GM12878 (cell line): ENCODE measurements around the gene SOS1. TPM values are rescaled to one million over a fixed set of nuclear protein-coding genes. Genes with fewer than 3 reads are reported as not detected.

Source experiments
- ATAC-seq: fragments of 200-7000 bp; cut with Tn5 transposase; 3 replicates; pipeline ENCODE4 v1.9.1; 2020; ENCODE audit warnings: mild to moderate bottlenecking, moderate library complexity
- BruUV-seq: library from RNA; stranded (reverse); fragments of 400-500 nt; replicated peaks from 2 replicates; lab custom pipeline; 2021; lab: Mats Ljungman, UMichigan
- CTCF ChIA-PET: fragments of 300-600 bp; sonication (Branson Sonifier 250); formaldehyde crosslinking; extraction: SDS; loops from one replicate; lab custom pipeline; 2021; ENCODE audit warnings: inconsistent platforms; lab: Yijun Ruan, JAX
- POLR2A ChIA-PET: fragments of 350-600 bp; formaldehyde crosslinking; extraction: SDS; loops from one replicate; lab custom pipeline; 2021; ENCODE audit warnings: inconsistent platforms; lab: Charles Lee
- RAD21 ChIA-PET: fragments of 300-600 bp; sonication (Branson Sonifier 250); formaldehyde crosslinking; loops from one replicate; lab custom pipeline; 2023; ENCODE audit warnings: antibody characterized with exemption; ENCODE audit not compliant: unreplicated experiment; lab: Charles Lee
- SMC1A ChIA-PET: fragments of 300-600 bp; sonication (Branson Sonifier 250); formaldehyde crosslinking; loops from one replicate; lab custom pipeline; 2023; ENCODE audit not compliant: unreplicated experiment, uncharacterized antibody; lab: Charles Lee
- DNase-seq: peaks from one replicate; pipeline ENCODE4 v3.0.0-alpha.2; 2011; ENCODE audit warnings: low read depth, low spot score
- FAIRE-seq: peaks from 3 replicates; lab custom pipeline; 2011; peaks lifted over from hg19 to GRCh38; lab: Jason Lieb, UNC
- H2AFZ ChIP-seq: 2 replicates; pipeline ENCODE4 v1.6.0; 2011; ENCODE audit warnings: low read depth, low read length, control low read depth; ENCODE audit not compliant: control insufficient read depth
- H3K27ac ChIP-seq: 2 replicates; pipeline ENCODE4 v1.5.1; 2011; ENCODE audit warnings: control low read depth; ENCODE audit not compliant: control insufficient read depth, insufficient read depth
- H3K27me3 ChIP-seq, 2 experiments: replicated peaks in 1 of 2; 2 replicates each; pipeline versions ENCODE4 v1.6.0 to v1.6.1; 2011; ENCODE audit warnings: low read length in 1 of 2; ENCODE audit not compliant: control insufficient read depth in 2 of 2, insufficient read depth in 2 of 2
- H3K36me3 ChIP-seq, 2 experiments: 2 replicates each; pipeline ENCODE4 v1.5.1; 2011; ENCODE audit warnings: low read length in 1 of 2; ENCODE audit not compliant: control insufficient read depth in 2 of 2, insufficient read depth in 2 of 2
- H3K4me1 ChIP-seq: 2 replicates; pipeline ENCODE4 v1.6.1; 2011; ENCODE audit warnings: mild to moderate bottlenecking, low read length, moderate library complexity, mixed read lengths; ENCODE audit not compliant: control insufficient read depth, insufficient read depth
- H3K4me2 ChIP-seq: 2 replicates; pipeline ENCODE4 v1.6.0; 2011; ENCODE audit warnings: control low read depth; ENCODE audit not compliant: control insufficient read depth, insufficient read depth
- H3K4me3 ChIP-seq: fragments of 200-600 bp; sonication (generic); 2 replicates; pipeline ENCODE4 v1.5.1; 2016
- H3K79me2 ChIP-seq: 2 replicates; pipeline ENCODE4 v1.6.0; 2011; ENCODE audit warnings: low read length; ENCODE audit not compliant: control insufficient read depth, insufficient read depth
- H3K9ac ChIP-seq: 2 replicates; pipeline ENCODE4 v1.8.0; 2011; ENCODE audit warnings: low read length, control low read depth, mixed read lengths; ENCODE audit not compliant: control insufficient read depth, insufficient read depth
- H3K9me3 ChIP-seq: replicated peaks from 3 replicates; pipeline ENCODE4 v1.5.1; 2011; ENCODE audit warnings: mild to moderate bottlenecking, low read length; ENCODE audit not compliant: control insufficient read depth, insufficient read depth
- H4K20me1 ChIP-seq: 2 replicates; pipeline ENCODE4 v1.6.0; 2011; ENCODE audit not compliant: control insufficient read depth, insufficient read depth
- GATAD2B ChIP-seq: fragments of 450-650 bp; conservative IDR thresholded peaks from 2 replicates; pipeline ENCODE4 v1.6.1; 2017; ENCODE audit warnings: low read depth, mild to moderate bottlenecking, moderate library complexity
- MYB ChIP-seq: fragments of 150-350 bp; IDR thresholded peaks from 2 replicates; pipeline ENCODE4 v1.6.1; 2014; ENCODE audit warnings: mild to moderate bottlenecking, low read depth, low read length, borderline replicate concordance
- NBN ChIP-seq: fragments of 450-650 bp; IDR thresholded peaks from 2 replicates; pipeline ENCODE4 v1.6.1; 2016
- NFXL1 ChIP-seq: fragments of 450-650 bp; IDR thresholded peaks from 2 replicates; pipeline ENCODE4 v1.6.1; 2017; ENCODE audit warnings: antibody characterized with exemption, mild to moderate bottlenecking, borderline replicate concordance
- PAX5 ChIP-seq: IDR thresholded peaks from 2 replicates; pipeline ENCODE4 v1.6.1; 2011; ENCODE audit warnings: low read depth, low read length, borderline replicate concordance
- PBX3 ChIP-seq: IDR thresholded peaks from 2 replicates; pipeline ENCODE4 v1.6.1; 2011; ENCODE audit warnings: mild to moderate bottlenecking, low read depth, low read length, moderate library complexity; ENCODE audit not compliant: insufficient replicate concordance
- RELA ChIP-seq: fragments of 450-650 bp; IDR thresholded peaks from 2 replicates; pipeline ENCODE4 v1.8.0; 2014; ENCODE audit warnings: borderline replicate concordance; ENCODE audit not compliant: partially characterized antibody
- SUPT20H ChIP-seq: IDR thresholded peaks from 2 replicates; pipeline ENCODE4 v1.6.1; 2011; ENCODE audit warnings: low read depth, mild to moderate bottlenecking, low read length, moderate library complexity, borderline replicate concordance; ENCODE audit not compliant: control insufficient read depth
- SUZ12 ChIP-seq: fragments of 200-600 bp; sonication (generic); IDR thresholded peaks from one replicate; pipeline ENCODE4 v1.6.1; 2018; ENCODE audit warnings: antibody characterized with exemption, mild to moderate bottlenecking; ENCODE audit not compliant: unreplicated experiment
- ZBED1 ChIP-seq: IDR thresholded peaks from 2 replicates; pipeline ENCODE4 v1.6.1; 2016; ENCODE audit warnings: borderline replicate concordance
- ZZZ3 ChIP-seq: IDR thresholded peaks from 2 replicates; pipeline ENCODE4 v1.6.1; 2011; ENCODE audit warnings: low read depth; ENCODE audit not compliant: control insufficient read depth, insufficient read length
- WGBS: methylation state at CpG from one replicate; pipeline ENCODE4 v1.1.6; 2016; ENCODE audit warnings: low lambda C conversion rate; ENCODE audit not compliant: insufficient replicate concordance, insufficient coverage; ENCODE audit errors: missing lambda C conversion rate; 5-methylcytosine and 5-hydroxymethylcytosine counted together
- in situ Hi-C: fragments of 300-500 bp; cut with MboI; formaldehyde crosslinking; loops from 9 replicates; pipeline ENCODE4 v1.14.3; 2018; ENCODE audit warnings: mixed read lengths
- intact Hi-C: fragments of 100-400 bp; cut with micrococcal nuclease; formaldehyde crosslinking; loops from one replicate; pipeline ENCODE4 v1.14.2; 2022; ENCODE audit not compliant: unreplicated experiment
- polyA plus RNA-seq, 11 experiments: library from polyadenylated mRNA; depleted of rRNA in 4 of 11; unstranded in 6 of 11; stranded (reverse) in 5 of 11; fragments of >200 nt; fragmentation: Nextera tagmentation in 4 of 11; fragmentation: Illumina TruSeq in 1 of 11; extraction: Ambion mirVana in 4 of 11; extraction: Trizol in 1 of 11; gene quantifications; 1 replicate in 1 of 11; 2 replicates in 10 of 11; pipeline versions ENCODE4 v1.2.1 to v1.2.3, GENCODE V29; 2011 to 2016; ENCODE audit warnings: inconsistent platforms in 2 of 11, missing spikeins in 2 of 11, low read depth in 1 of 11
- total RNA-seq, 4 experiments: library from RNA; depleted of rRNA in 3 of 4; stranded (reverse); fragments of >200 nt in 3 of 4; fragmentation: Illumina TruSeq in 1 of 4; extraction: Trizol in 1 of 4; gene quantifications; 2 replicates each; pipeline versions ENCODE4 v1.2.1 to v1.2.3, GENCODE V29; 2013 to 2021
- TF ChIP-seq, protein P1 (sequence below): fragments of 450-650 bp; IDR thresholded peaks from 2 replicates; pipeline ENCODE4 v1.6.1; 2016; ENCODE audit warnings: mild to moderate bottlenecking
- TF ChIP-seq, protein P2 (sequence below): IDR thresholded peaks from 2 replicates; pipeline ENCODE4 v1.6.1; 2012; ENCODE audit warnings: low read depth, low read length, improper control_type of control experiment

Gene SOS1
- total and polyA plus RNA-seq, 10 of the 15 experiments (the other 5 are each of a cell fraction or from before 2014, with no cell fraction given): 2.1 to 24.1 (median 8.5) TPM

DNA sequence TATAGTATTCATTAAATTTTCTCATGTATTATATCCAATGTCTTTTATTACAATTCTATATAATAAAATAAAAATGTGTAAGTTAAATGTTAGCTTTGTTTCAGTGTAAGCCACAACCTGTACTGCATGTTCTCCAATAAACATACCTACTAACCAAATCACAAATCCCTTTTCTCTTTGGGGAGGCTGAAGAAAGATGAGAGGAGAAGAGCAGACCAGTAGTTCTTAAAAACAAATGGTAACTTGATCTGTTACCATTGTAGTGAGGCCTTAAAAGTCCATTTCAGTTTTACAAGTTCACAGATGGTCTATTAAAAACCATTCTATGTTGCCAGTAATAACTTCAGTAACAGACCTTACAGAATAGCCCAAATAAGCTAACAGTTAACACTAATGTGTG, 100.5 kb downstream of the SOS1 start:
- no peak overlapping the region for H3K4me3 ChIP-seq
- H4K20me1 ChIP-seq: no peaks in the 10 kb centered on the region
- ChIA-PET RAD21 (interaction anchor here (0.5 to 1.4 kb wide), 2 partner anchors 207 to 1967 kb away, joined by 3 to 4 read pairs; no protein-coding TSS in a partner anchor), POLR2A (no interaction called here), CTCF (interaction anchor here (1.2 to 3.8 kb wide), 3 partner anchors 72 to 209 kb away, joined by 3 to 12 read pairs (median 6); no protein-coding TSS in a partner anchor), SMC1A (interaction anchor here (1.4 to 1.8 kb wide), 3 partner anchors 9 to 73 kb away, joined by 3 to 5 read pairs (median 3); no protein-coding TSS in a partner anchor)
- no peaks in the 10 kb centered on the region for H3K9me3 ChIP-seq
- no peak overlapping the region for H2AFZ ChIP-seq
- DNase-seq (no peak), ATAC-seq (no peak), FAIRE-seq (no peak)
- no peaks in the 10 kb centered on the region for H3K4me1 ChIP-seq
- no peaks in the 10 kb centered on the region for H3K27me3 ChIP-seq
- H3K36me3 ChIP-seq: no peaks in the 10 kb centered on the region
- no peak overlapping the region for H3K4me2 ChIP-seq
- TF ChIP-seq NFXL1: no peak
- in situ Hi-C loops (no loop called here), intact Hi-C loops (no loop called here)
- no peaks in the 10 kb centered on the region for H3K79me2 ChIP-seq
- no peak overlapping the region for H3K27ac ChIP-seq
- H3K9ac ChIP-seq: no peak overlapping the region
- BruUV-seq: no TSS peak

DNA sequence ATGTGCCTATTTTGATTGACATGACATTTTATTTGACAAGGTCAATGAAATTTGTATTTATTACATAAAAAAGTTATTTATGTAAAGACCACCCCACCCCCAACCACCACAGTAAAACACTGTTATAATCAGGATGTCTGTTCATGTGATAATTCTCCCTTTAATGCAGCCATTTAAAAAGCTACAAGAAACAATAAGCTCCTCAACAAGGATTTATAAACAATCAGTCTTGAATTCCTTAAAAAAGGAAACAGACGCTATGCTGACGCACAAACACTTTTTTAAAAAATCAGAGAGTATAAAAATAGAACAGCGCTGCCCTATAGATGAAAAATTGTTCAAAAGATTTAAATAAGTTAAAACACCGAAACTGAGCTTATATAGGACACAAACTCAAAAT, 102.2 kb downstream of the SOS1 start:
- no peak overlapping the region for H3K9ac ChIP-seq
- no peak overlapping the region for H3K4me3 ChIP-seq
- H3K27me3 ChIP-seq: no peaks in the 10 kb centered on the region
- ChIA-PET RAD21 (interaction anchor here (1.0 to 1.4 kb wide), 2 partner anchors 38 to 209 kb away, joined by 3 to 4 read pairs; no protein-coding TSS in a partner anchor), SMC1A (interaction anchor here (0.9 to 2.1 kb wide), 5 partner anchors 8 to 70 kb away, joined by 3 to 6 read pairs (median 5); no protein-coding TSS in a partner anchor), POLR2A (interaction anchor here (1.1 kb wide), 1 partner anchor 12 kb away, joined by 3 read pairs; no protein-coding TSS in a partner anchor), CTCF (interaction anchor here (0.9 to 3.8 kb wide), 5 partner anchors 25 to 211 kb away, joined by 3 to 12 read pairs (median 5); no protein-coding TSS in a partner anchor)
- in situ Hi-C loops: no loop called here
- WGBS: 97% methylated on average over 4 of the region's 4 CpGs
- DNase-seq: no peak
- ATAC-seq: no peak
- H3K79me2 ChIP-seq: no peaks in the 10 kb centered on the region
- peaks cover 0 to 3% of the 10 kb centered on the region in 2 experiments; a peak in 1 of 4 replicates for H3K36me3 ChIP-seq
- no peaks in the 10 kb centered on the region for H3K9me3 ChIP-seq
- no peak overlapping the region for H3K27ac ChIP-seq
- H4K20me1 ChIP-seq: no peaks in the 10 kb centered on the region
- no peak for FAIRE-seq
- no TSS peak for BruUV-seq
- intact Hi-C loops: no loop called here
- no peak overlapping the region for H2AFZ ChIP-seq
- H3K4me1 ChIP-seq: no peaks in the 10 kb centered on the region
- no peak overlapping the region for H3K4me2 ChIP-seq
- TF ChIP-seq PAX5 (no peak), NBN (no peak), RELA (no peak), MYB (no peak), SUPT20H (no peak), PBX3 (no peak), ZBED1 (no peak), GATAD2B (no peak), NFXL1 (no peak), ZZZ3 (no peak), SUZ12 (no peak)
- TF ChIP-seq, protein P1, sequence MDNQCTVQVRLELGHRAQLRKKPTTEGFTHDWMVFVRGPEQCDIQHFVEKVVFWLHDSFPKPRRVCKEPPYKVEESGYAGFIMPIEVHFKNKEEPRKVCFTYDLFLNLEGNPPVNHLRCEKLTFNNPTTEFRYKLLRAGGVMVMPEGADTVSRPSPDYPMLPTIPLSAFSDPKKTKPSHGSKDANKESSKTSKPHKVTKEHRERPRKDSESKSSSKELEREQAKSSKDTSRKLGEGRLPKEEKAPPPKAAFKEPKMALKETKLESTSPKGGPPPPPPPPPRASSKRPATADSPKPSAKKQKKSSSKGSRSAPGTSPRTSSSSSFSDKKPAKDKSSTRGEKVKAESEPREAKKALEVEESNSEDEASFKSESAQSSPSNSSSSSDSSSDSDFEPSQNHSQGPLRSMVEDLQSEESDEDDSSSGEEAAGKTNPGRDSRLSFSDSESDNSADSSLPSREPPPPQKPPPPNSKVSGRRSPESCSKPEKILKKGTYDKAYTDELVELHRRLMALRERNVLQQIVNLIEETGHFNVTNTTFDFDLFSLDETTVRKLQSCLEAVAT: no peak
- TF ChIP-seq, protein P2, sequence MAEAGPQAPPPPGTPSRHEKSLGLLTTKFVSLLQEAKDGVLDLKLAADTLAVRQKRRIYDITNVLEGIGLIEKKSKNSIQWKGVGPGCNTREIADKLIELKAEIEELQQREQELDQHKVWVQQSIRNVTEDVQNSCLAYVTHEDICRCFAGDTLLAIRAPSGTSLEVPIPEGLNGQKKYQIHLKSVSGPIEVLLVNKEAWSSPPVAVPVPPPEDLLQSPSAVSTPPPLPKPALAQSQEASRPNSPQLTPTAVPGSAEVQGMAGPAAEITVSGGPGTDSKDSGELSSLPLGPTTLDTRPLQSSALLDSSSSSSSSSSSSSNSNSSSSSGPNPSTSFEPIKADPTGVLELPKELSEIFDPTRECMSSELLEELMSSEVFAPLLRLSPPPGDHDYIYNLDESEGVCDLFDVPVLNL: no peak
